ENCODE data around the gene ADAM19.

- TF ChIP-seq CTCF (IDR thresholded peaks at IDR 0.05), result no peak
- no peak for TF ChIP-seq POLR2A (IDR thresholded peaks at IDR 0.05)
These were observed 70.1 kb downstream of the ADAM19 start for GRCh38 chr5:157505496-157505895.

All from Peyer's patch (tissue), 4 donors.